ENCODE data around the gene RIPOR2. TPM values are rescaled to one million over a fixed set of nuclear protein-coding genes. Genes with fewer than 3 reads are reported as not detected.
A peak's percentile ranks its signal among the peaks of the same experiment; 100 is the strongest.

RIPOR2 gene
- total and polyA plus RNA-seq, 4 donors = 1.6 to 10.9 (median 3.7) TPM

GRCh38 chr6:24798740-24799540 lies 136.8 kb downstream of the RIPOR2 start, which contains the start of gene ARMH2:
Gene ARMH2, minus strand, starts transcription at chr6:24798917. Its CDS starts 60 bp downstream, at chr6:24798857.
- WGBS = 71% methylated on average over 13 of the region's 13 CpGs
- Histone ChIP-seq H3K36me3 (ENCODE audit: control insufficient read depth in 4 of 4, insufficient read depth in 3 of 4, low read depth in 1 of 4, low read length in 3 of 4) (no peaks in the 10 kb centered on the region), H3K4me1 (ENCODE audit: control insufficient read depth in 4 of 4, insufficient read depth in 4 of 4, low read length in 3 of 4) (peaks cover 0 to 8% (median 4%) of the 10 kb centered on the region in 4 donors), H3K9me3 (ENCODE audit: control insufficient read depth in 4 of 4, low read length in 3 of 4) (no peaks in the 10 kb centered on the region), H3K27ac (ENCODE audit: low read depth in 1 of 2, low read length in 2 of 2) (no peak within 1 kb of the TSS), H3K9ac (ENCODE audit: low read depth in 1 of 2, low read length in 2 of 2) (no peak within 1 kb of the TSS), H3K4me3 (ENCODE audit: low read depth in 1 of 3, low read length in 3 of 3) (no peak within 1 kb of the TSS), H3K27me3 (ENCODE audit: control insufficient read depth in 4 of 4, insufficient read depth in 4 of 4, low read length in 3 of 4) (no peaks in the 10 kb centered on the region)
- DNase-seq (ENCODE audit: low spot score) = no peak
- TF ChIP-seq SP1 (IDR thresholded peaks at IDR 0.05) = peak; percentile 33
- peak; percentile 51 to 75 for TF ChIP-seq HNF4A (conservative IDR thresholded peaks at IDR 0.05)
- no peak for TF ChIP-seq GABPA (IDR thresholded peaks at IDR 0.05 in 1 of 2, conservative IDR thresholded peaks at IDR 0.05 in 1 of 2)
- no peak for TF ChIP-seq EGR1 (IDR thresholded peaks at IDR 0.05; ENCODE audit: low read depth in 2 of 2)
- TF ChIP-seq HNF4G (IDR thresholded peaks at IDR 0.05) = no peak
- no peak for TF ChIP-seq RAD21 (IDR thresholded peaks at IDR 0.05)
- TF ChIP-seq JUND (IDR thresholded peaks at IDR 0.05) = no peak

- 88% methylated on average over 6 of the region's 6 CpGs for WGBS
- Histone ChIP-seq H3K27me3 (ENCODE audit: control insufficient read depth in 4 of 4, insufficient read depth in 4 of 4, low read length in 3 of 4) (no peaks in the 10 kb centered on the region), H3K9ac (ENCODE audit: low read depth in 1 of 2, low read length in 2 of 2) (no peak overlapping the region), H3K4me3 (ENCODE audit: low read depth in 1 of 3, low read length in 3 of 3) (no peak overlapping the region), H3K36me3 (ENCODE audit: control insufficient read depth in 4 of 4, insufficient read depth in 3 of 4, low read depth in 1 of 4, low read length in 3 of 4) (no peaks in the 10 kb centered on the region), H3K4me1 (ENCODE audit: control insufficient read depth in 4 of 4, insufficient read depth in 4 of 4, low read length in 3 of 4) (peaks cover 0 to 8% (median 4%) of the 10 kb centered on the region in 4 donors), H3K27ac (ENCODE audit: low read depth in 1 of 2, low read length in 2 of 2) (no peak overlapping the region), H3K9me3 (ENCODE audit: control insufficient read depth in 4 of 4, low read length in 3 of 4) (no peaks in the 10 kb centered on the region)
- no peak for DNase-seq (ENCODE audit: low spot score)
- TF ChIP-seq, protein P1, sequence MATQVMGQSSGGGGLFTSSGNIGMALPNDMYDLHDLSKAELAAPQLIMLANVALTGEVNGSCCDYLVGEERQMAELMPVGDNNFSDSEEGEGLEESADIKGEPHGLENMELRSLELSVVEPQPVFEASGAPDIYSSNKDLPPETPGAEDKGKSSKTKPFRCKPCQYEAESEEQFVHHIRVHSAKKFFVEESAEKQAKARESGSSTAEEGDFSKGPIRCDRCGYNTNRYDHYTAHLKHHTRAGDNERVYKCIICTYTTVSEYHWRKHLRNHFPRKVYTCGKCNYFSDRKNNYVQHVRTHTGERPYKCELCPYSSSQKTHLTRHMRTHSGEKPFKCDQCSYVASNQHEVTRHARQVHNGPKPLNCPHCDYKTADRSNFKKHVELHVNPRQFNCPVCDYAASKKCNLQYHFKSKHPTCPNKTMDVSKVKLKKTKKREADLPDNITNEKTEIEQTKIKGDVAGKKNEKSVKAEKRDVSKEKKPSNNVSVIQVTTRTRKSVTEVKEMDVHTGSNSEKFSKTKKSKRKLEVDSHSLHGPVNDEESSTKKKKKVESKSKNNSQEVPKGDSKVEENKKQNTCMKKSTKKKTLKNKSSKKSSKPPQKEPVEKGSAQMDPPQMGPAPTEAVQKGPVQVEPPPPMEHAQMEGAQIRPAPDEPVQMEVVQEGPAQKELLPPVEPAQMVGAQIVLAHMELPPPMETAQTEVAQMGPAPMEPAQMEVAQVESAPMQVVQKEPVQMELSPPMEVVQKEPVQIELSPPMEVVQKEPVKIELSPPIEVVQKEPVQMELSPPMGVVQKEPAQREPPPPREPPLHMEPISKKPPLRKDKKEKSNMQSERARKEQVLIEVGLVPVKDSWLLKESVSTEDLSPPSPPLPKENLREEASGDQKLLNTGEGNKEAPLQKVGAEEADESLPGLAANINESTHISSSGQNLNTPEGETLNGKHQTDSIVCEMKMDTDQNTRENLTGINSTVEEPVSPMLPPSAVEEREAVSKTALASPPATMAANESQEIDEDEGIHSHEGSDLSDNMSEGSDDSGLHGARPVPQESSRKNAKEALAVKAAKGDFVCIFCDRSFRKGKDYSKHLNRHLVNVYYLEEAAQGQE (IDR thresholded peaks at IDR 0.05) = no peak
- TF ChIP-seq YY1 (IDR thresholded peaks at IDR 0.05) (no peak), EGR1 (IDR thresholded peaks at IDR 0.05; ENCODE audit: low read depth in 2 of 2) (no peak), TAF1 (conservative IDR thresholded peaks at IDR 0.05) (no peak), NR2F2 (IDR thresholded peaks at IDR 0.05) (no peak), RXRA (IDR thresholded peaks at IDR 0.05) (no peak), ZBTB33 (IDR thresholded peaks at IDR 0.05) (no peak), FOXA1 (IDR thresholded peaks at IDR 0.05) (no peak), HNF4G (IDR thresholded peaks at IDR 0.05) (no peak), JUND (IDR thresholded peaks at IDR 0.05) (no peak), HNF4A (conservative IDR thresholded peaks at IDR 0.05) (no peak), SP1 (IDR thresholded peaks at IDR 0.05) (no peak), GABPA (IDR thresholded peaks at IDR 0.05 in 1 of 2, conservative IDR thresholded peaks at IDR 0.05 in 1 of 2) (no peak), ATF3 (IDR thresholded peaks at IDR 0.05) (no peak)
- TF ChIP-seq, protein P2, sequence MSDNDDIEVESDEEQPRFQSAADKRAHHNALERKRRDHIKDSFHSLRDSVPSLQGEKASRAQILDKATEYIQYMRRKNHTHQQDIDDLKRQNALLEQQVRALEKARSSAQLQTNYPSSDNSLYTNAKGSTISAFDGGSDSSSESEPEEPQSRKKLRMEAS (IDR thresholded peaks at IDR 0.05) = no peak
- TF ChIP-seq, protein P3, sequence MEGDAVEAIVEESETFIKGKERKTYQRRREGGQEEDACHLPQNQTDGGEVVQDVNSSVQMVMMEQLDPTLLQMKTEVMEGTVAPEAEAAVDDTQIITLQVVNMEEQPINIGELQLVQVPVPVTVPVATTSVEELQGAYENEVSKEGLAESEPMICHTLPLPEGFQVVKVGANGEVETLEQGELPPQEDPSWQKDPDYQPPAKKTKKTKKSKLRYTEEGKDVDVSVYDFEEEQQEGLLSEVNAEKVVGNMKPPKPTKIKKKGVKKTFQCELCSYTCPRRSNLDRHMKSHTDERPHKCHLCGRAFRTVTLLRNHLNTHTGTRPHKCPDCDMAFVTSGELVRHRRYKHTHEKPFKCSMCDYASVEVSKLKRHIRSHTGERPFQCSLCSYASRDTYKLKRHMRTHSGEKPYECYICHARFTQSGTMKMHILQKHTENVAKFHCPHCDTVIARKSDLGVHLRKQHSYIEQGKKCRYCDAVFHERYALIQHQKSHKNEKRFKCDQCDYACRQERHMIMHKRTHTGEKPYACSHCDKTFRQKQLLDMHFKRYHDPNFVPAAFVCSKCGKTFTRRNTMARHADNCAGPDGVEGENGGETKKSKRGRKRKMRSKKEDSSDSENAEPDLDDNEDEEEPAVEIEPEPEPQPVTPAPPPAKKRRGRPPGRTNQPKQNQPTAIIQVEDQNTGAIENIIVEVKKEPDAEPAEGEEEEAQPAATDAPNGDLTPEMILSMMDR (IDR thresholded peaks at IDR 0.05; ENCODE audit: low read depth, low read length, missing input control) = no peak
Observed at GRCh38 chr6:24797596-24798216, 138.1 kb downstream of the RIPOR2 start.

All from liver (tissue), 9 donors.